ENCODE results near the gene CDH22. TPM values are rescaled to one million over a fixed set of nuclear protein-coding genes. Genes with fewer than 3 reads are reported as not detected.

Gene CDH22
- total and polyA plus RNA-seq, 9 of the 15 experiments (the other 6 are each of a cell fraction or from before 2014, with no cell fraction given) = 0.07 to 0.08 TPM; not detected in 7

GRCh38 chr20:46324960-46325703 is 16.8 kb upstream of the CDH22 start (continued):
- no peak for TF ChIP-seq EZH2 (IDR thresholded peaks at IDR 0.05; ENCODE audit: borderline replicate concordance, low read depth, low read length)
- no peak for TF ChIP-seq ZNF764 (CRISPR knock-in tag; IDR thresholded peaks at IDR 0.05; ENCODE audit: low read depth)
- no peak for TF ChIP-seq SMARCE1 (IDR thresholded peaks at IDR 0.05)
- TF ChIP-seq ZNF561 (CRISPR knock-in tag; conservative IDR thresholded peaks at IDR 0.05) = no peak
- no peak for TF ChIP-seq PTTG1 (tag; IDR thresholded peaks at IDR 0.05; ENCODE audit: low read depth)
- no peak for TF ChIP-seq CHD1 (IDR thresholded peaks at IDR 0.05; ENCODE audit: low read length)
- no peak for TF ChIP-seq KAT8 (IDR thresholded peaks at IDR 0.05; ENCODE audit: low read depth)
- TF ChIP-seq IRF2 (CRISPR knock-in tag; IDR thresholded peaks at IDR 0.05) = no peak
- no peak for TF ChIP-seq MITF (IDR thresholded peaks at IDR 0.05)
- peak; percentile 69 for TF ChIP-seq RBM25 (IDR thresholded peaks at IDR 0.05; ENCODE audit: low read depth, low read length, severe bottlenecking)
- no peak for TF ChIP-seq GABPB1 (CRISPR knock-in tag; IDR thresholded peaks at IDR 0.05)
- no peak for TF ChIP-seq POLR3G (IDR thresholded peaks at IDR 0.05; ENCODE audit: extremely low read depth, insufficient read length, insufficient replicate concordance)
- TF ChIP-seq CAMTA2 (CRISPR knock-in tag; conservative IDR thresholded peaks at IDR 0.05) = no peak
- no peak for TF ChIP-seq ZNF384 (IDR thresholded peaks at IDR 0.05; ENCODE audit: low read depth, low read length)
- no peak for TF ChIP-seq E4F1 (CRISPR knock-in tag; IDR thresholded peaks at IDR 0.05; ENCODE audit: borderline replicate concordance)
- no peak for TF ChIP-seq HNRNPLL (IDR thresholded peaks at IDR 0.05; ENCODE audit: low read depth, low read length, poor library complexity, severe bottlenecking)
- no peak for TF ChIP-seq DDX20 (tag; IDR thresholded peaks at IDR 0.05; ENCODE audit: low read depth)
- TF ChIP-seq, protein P1, sequence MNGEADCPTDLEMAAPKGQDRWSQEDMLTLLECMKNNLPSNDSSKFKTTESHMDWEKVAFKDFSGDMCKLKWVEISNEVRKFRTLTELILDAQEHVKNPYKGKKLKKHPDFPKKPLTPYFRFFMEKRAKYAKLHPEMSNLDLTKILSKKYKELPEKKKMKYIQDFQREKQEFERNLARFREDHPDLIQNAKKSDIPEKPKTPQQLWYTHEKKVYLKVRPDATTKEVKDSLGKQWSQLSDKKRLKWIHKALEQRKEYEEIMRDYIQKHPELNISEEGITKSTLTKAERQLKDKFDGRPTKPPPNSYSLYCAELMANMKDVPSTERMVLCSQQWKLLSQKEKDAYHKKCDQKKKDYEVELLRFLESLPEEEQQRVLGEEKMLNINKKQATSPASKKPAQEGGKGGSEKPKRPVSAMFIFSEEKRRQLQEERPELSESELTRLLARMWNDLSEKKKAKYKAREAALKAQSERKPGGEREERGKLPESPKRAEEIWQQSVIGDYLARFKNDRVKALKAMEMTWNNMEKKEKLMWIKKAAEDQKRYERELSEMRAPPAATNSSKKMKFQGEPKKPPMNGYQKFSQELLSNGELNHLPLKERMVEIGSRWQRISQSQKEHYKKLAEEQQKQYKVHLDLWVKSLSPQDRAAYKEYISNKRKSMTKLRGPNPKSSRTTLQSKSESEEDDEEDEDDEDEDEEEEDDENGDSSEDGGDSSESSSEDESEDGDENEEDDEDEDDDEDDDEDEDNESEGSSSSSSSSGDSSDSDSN (IDR thresholded peaks at IDR 0.05; ENCODE audit: borderline replicate concordance in 1 of 2, low read depth in 2 of 2, low read length in 2 of 2) = no peak
- TF ChIP-seq RAD21 (CRISPR knock-in tag; conservative IDR thresholded peaks at IDR 0.05 in 1 of 2, IDR thresholded peaks at IDR 0.05 in 1 of 2) = peak in 1 of 2 experiments; percentile 40; a peak in 2 of 4 replicates
